Glutamatergic neuron (in vitro differentiated cells): ENCODE data around the gene FCN3. TPM values are rescaled to one million over a fixed set of nuclear protein-coding genes. Genes with fewer than 3 reads are reported as not detected.

Experiments used
- DNase-seq: peaks from one replicate; pipeline ENCODE4 v3.0.0; 2022
- H3K27ac Mint-ChIP-seq: one replicate; pipeline ENCODE4 v1.8.0; 2020; ENCODE audit warnings: mild to moderate bottlenecking, mixed read lengths, inconsistent platforms; ENCODE audit not compliant: unreplicated experiment
- H3K27me3 Mint-ChIP-seq: one replicate; pipeline ENCODE4 v1.8.0; 2020; ENCODE audit warnings: mild to moderate bottlenecking, moderate library complexity, mixed read lengths, inconsistent platforms; ENCODE audit not compliant: unreplicated experiment
- H3K36me3 Mint-ChIP-seq: one replicate; pipeline ENCODE4 v1.8.0; 2020; ENCODE audit warnings: mild to moderate bottlenecking, mixed read lengths, inconsistent platforms; ENCODE audit not compliant: unreplicated experiment
- H3K4me1 Mint-ChIP-seq: one replicate; pipeline ENCODE4 v1.8.0; 2020; ENCODE audit warnings: mild to moderate bottlenecking, low read depth, mixed read lengths, inconsistent platforms; ENCODE audit not compliant: unreplicated experiment
- H3K4me3 Mint-ChIP-seq: one replicate; pipeline ENCODE4 v1.8.0; 2020; ENCODE audit warnings: mild to moderate bottlenecking, mixed read lengths, inconsistent platforms; ENCODE audit not compliant: unreplicated experiment
- H3K9me3 Mint-ChIP-seq: one replicate; pipeline ENCODE4 v1.8.0; 2020; ENCODE audit warnings: mild to moderate bottlenecking, moderate library complexity, mixed read lengths, inconsistent platforms; ENCODE audit not compliant: unreplicated experiment
- CTCF ChIP-seq: fragments of 200-600 bp; sonication (generic); IDR thresholded peaks from one replicate; pipeline ENCODE4 v1.5.0; 2021; ENCODE audit not compliant: partially characterized antibody, unreplicated experiment
- total RNA-seq: library from RNA; stranded (reverse); fragmentation: NEBNext Ultra II Directional; extraction: Animal tissue kit (Norgen Biotek cat#: 25700); gene quantifications from one replicate; pipeline ENCODE4 v1.2.1, GENCODE V29; 2021; ENCODE audit not compliant: unreplicated experiment

Gene FCN3
- total RNA-seq, 1 donor from 2014 or later, result not detected

GRCh38 chr1:27416387-27417111 lies 41.9 kb upstream of the FCN3 start:
- Mint-ChIP-seq H3K36me3 (no peaks in the 10 kb centered on the region), H3K27me3 (peaks cover 2% of the 10 kb centered on the region), H3K9me3 (peaks cover 2% of the 10 kb centered on the region), H3K27ac (peak overlapping the region; percentile 28), H3K4me1 (peaks cover 40% of the 10 kb centered on the region), H3K4me3 (no peak overlapping the region)
- TF ChIP-seq CTCF, result peak; percentile 63
- DNase-seq, result no peak

GRCh38 chr1:27414091-27414490 lies 39.5 kb upstream of the FCN3 start:
- H3K36me3 Mint-ChIP-seq, result no peaks in the 10 kb centered on the region
- no peak for DNase-seq
- peaks cover 2% of the 10 kb centered on the region for H3K9me3 Mint-ChIP-seq
- no peak for TF ChIP-seq CTCF
- no peak overlapping the region for H3K27ac Mint-ChIP-seq
- H3K4me1 Mint-ChIP-seq, result peaks cover 47% of the 10 kb centered on the region
- H3K27me3 Mint-ChIP-seq, result peaks cover 2% of the 10 kb centered on the region
- H3K4me3 Mint-ChIP-seq, result no peak overlapping the region

- H3K4me3 Mint-ChIP-seq, result no peak overlapping the region
- no peak for DNase-seq
- H3K27me3 Mint-ChIP-seq, result peaks cover 2% of the 10 kb centered on the region
- H3K9me3 Mint-ChIP-seq, result peaks cover 2% of the 10 kb centered on the region
- no peaks in the 10 kb centered on the region for H3K36me3 Mint-ChIP-seq
- peaks cover 39% of the 10 kb centered on the region for H3K4me1 Mint-ChIP-seq
- no peak overlapping the region for H3K27ac Mint-ChIP-seq
- TF ChIP-seq CTCF, result no peak
Measured at GRCh38 chr1:27413004-27413403, 38.4 kb upstream of the FCN3 start.

GRCh38 chr1:27412502-27412901 lies 37.9 kb upstream of the FCN3 start:
- H3K36me3 Mint-ChIP-seq, result no peaks in the 10 kb centered on the region
- peaks cover 2% of the 10 kb centered on the region for H3K27me3 Mint-ChIP-seq
- H3K9me3 Mint-ChIP-seq, result peaks cover 2% of the 10 kb centered on the region
- no peak for DNase-seq
- no peak overlapping the region for H3K4me3 Mint-ChIP-seq
- H3K27ac Mint-ChIP-seq, result no peak overlapping the region
- H3K4me1 Mint-ChIP-seq, result peaks cover 36% of the 10 kb centered on the region
- no peak for TF ChIP-seq CTCF

- H3K27ac Mint-ChIP-seq, result peak overlapping the region; percentile 6
- no peak for DNase-seq
- peaks cover 25% of the 10 kb centered on the region for H3K4me1 Mint-ChIP-seq
- no peak overlapping the region for H3K4me3 Mint-ChIP-seq
- no peaks in the 10 kb centered on the region for H3K36me3 Mint-ChIP-seq
- TF ChIP-seq CTCF, result no peak
- H3K9me3 Mint-ChIP-seq, result peaks cover 2% of the 10 kb centered on the region
- peaks cover 2% of the 10 kb centered on the region for H3K27me3 Mint-ChIP-seq
Measured at GRCh38 chr1:27410709-27411108, 36.1 kb upstream of the FCN3 start.
